ENCODE data around the gene TRAPPC2. TPM values are rescaled to one million over a fixed set of nuclear protein-coding genes. Genes with fewer than 3 reads are reported as not detected.
"Not testable (repeated sequence)": the region's sequence is repeated elsewhere in the genome, so short reads cannot be mapped to it uniquely, and the experiment has no call there.

The TRAPPC2 gene
- total RNA-seq, 2 donors from 2014 or later = 27.5 to 32.0 TPM

- Mint-ChIP-seq H3K4me1 (ENCODE audit: low read depth in 2 of 2) (peaks cover 52 to 53% of the 10 kb centered on the region in 2 donors), H3K4me3 (peak overlapping the region; percentile 99), H3K27me3 (peaks cover 0 to 1% of the 10 kb centered on the region in 2 donors), H3K27ac (peak overlapping the region; percentile 86 to 96), H3K9me3 (peaks cover 2% of the 10 kb centered on the region), H3K36me3 (peaks cover 43% of the 10 kb centered on the region)
- ATAC-seq (no peak), DNase-seq (ENCODE audit: low spot score) (no peak)
Measured at GRCh38 chrX:13732246-13733067, 2.0 kb downstream of the TRAPPC2 start.

- H3K4me1 Mint-ChIP-seq (ENCODE audit: low read depth in 2 of 2) = peaks cover 66 to 67% of the 10 kb centered on the region in 2 donors
- not testable (repeated sequence) for H3K9me3 Mint-ChIP-seq; H3K4me3 Mint-ChIP-seq; DNase-seq (ENCODE audit: low spot score); H3K27me3 Mint-ChIP-seq; ATAC-seq
- H3K36me3 Mint-ChIP-seq = peaks cover 62% of the 10 kb centered on the region
- H3K27ac Mint-ChIP-seq = peak overlapping the region in 1 of 2 donors; percentile 60
Measured at GRCh38 chrX:13730523-13730922, 3.9 kb downstream of the TRAPPC2 start.

- ATAC-seq; H3K9me3 Mint-ChIP-seq; H3K27me3 Mint-ChIP-seq; DNase-seq (ENCODE audit: low spot score): not testable (repeated sequence)
- Mint-ChIP-seq H3K27ac (peak overlapping the region; percentile 62 to 80), H3K36me3 (peaks cover 55% of the 10 kb centered on the region), H3K4me3 (peak overlapping the region; percentile 77), H3K4me1 (ENCODE audit: low read depth in 2 of 2) (peaks cover 58 to 70% of the 10 kb centered on the region in 2 donors)
Measured at GRCh38 chrX:13726583-13726982, 7.8 kb downstream of the TRAPPC2 start.

DNA sequence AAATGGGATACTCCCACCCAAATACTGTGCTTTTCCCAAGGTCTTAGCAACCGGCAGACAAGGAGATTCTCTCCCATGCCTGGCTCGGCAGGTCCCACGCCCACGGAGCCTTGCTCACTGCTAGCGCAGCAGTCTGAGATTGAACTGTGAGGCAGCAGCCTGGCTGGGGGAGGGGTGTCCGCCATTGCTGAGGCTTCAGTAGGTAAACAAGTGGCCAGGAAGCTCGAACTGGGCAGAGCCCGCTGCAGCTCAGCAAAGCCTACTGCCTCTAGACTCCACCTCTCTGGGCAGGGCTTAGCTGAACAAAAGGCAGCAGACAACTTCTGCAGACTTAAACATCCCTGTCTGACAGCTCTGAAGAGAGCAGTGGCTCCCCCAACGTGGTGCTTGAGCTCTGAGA, 9.5 kb downstream of the TRAPPC2 start:
- Mint-ChIP-seq H3K27ac (peak overlapping the region; percentile 62 to 80), H3K36me3 (peaks cover 45% of the 10 kb centered on the region), H3K4me1 (ENCODE audit: low read depth in 2 of 2) (peaks cover 65 to 73% of the 10 kb centered on the region in 2 donors)
- not testable (repeated sequence) for DNase-seq (ENCODE audit: low spot score); ATAC-seq; H3K9me3 Mint-ChIP-seq; H3K27me3 Mint-ChIP-seq; H3K4me3 Mint-ChIP-seq

GRCh38 chrX:13721819-13722519, 12.5 kb downstream of the TRAPPC2 start:
- peak overlapping the region in 1 of 2 donors; percentile 40 for H3K27ac Mint-ChIP-seq
- H3K4me3 Mint-ChIP-seq = no peak overlapping the region
- peaks cover 4% of the 10 kb centered on the region for H3K9me3 Mint-ChIP-seq
- ATAC-seq (no peak), DNase-seq (ENCODE audit: low spot score) (no peak)
- no peaks in the 10 kb centered on the region for H3K27me3 Mint-ChIP-seq
- H3K4me1 Mint-ChIP-seq (ENCODE audit: low read depth in 2 of 2) = peaks cover 61 to 67% of the 10 kb centered on the region in 2 donors
- H3K36me3 Mint-ChIP-seq = peaks cover 24% of the 10 kb centered on the region

DNA sequence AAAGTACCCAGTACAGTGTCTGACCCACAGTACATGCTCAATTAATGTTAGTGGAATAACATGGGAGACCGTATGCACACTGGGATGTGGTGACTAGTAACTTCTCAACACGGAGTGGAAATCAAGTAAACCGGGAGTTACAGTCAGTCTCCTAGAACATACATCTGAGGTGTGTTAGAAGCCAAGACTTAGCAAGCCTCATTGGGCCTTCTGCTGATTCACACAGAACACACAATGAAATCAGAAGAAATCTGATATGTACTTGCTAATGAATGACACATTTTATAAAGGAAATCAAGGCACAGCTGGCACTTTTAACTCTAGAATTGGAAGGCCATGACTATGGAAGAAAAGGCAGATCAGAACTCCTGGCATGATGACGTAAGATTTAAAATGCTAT, 13.0 kb downstream of the TRAPPC2 start:
- H3K27ac Mint-ChIP-seq = peak overlapping the region in 1 of 2 donors; percentile 40
- H3K36me3 Mint-ChIP-seq = peaks cover 18% of the 10 kb centered on the region
- H3K27me3 Mint-ChIP-seq = no peaks in the 10 kb centered on the region
- H3K4me1 Mint-ChIP-seq (ENCODE audit: low read depth in 2 of 2) = peaks cover 59 to 63% of the 10 kb centered on the region in 2 donors
- no peaks in the 10 kb centered on the region for H3K9me3 Mint-ChIP-seq
- DNase-seq (ENCODE audit: low spot score) (no peak), ATAC-seq (no peak)
- no peak overlapping the region for H3K4me3 Mint-ChIP-seq

- H3K9me3 Mint-ChIP-seq = no peaks in the 10 kb centered on the region
- DNase-seq (ENCODE audit: low spot score) (peak; percentile 65), ATAC-seq (peak; percentile 75 to 82)
- peaks cover 9% of the 10 kb centered on the region for H3K36me3 Mint-ChIP-seq
- no peaks in the 10 kb centered on the region for H3K27me3 Mint-ChIP-seq
- peak overlapping the region; percentile 37 for H3K4me3 Mint-ChIP-seq
- peak overlapping the region; percentile 85 to 92 for H3K27ac Mint-ChIP-seq
- H3K4me1 Mint-ChIP-seq (ENCODE audit: low read depth in 2 of 2) = peaks cover 50 to 55% of the 10 kb centered on the region in 2 donors
Measured at GRCh38 chrX:13719192-13719856, 15.1 kb downstream of the TRAPPC2 start.

GRCh38 chrX:13717700-13718472, 16.5 kb downstream of the TRAPPC2 start:
- ATAC-seq = no peak
- Mint-ChIP-seq H3K4me1 (ENCODE audit: low read depth in 2 of 2) (peaks cover 42 to 44% of the 10 kb centered on the region in 2 donors), H3K9me3 (no peaks in the 10 kb centered on the region), H3K27me3 (no peaks in the 10 kb centered on the region), H3K36me3 (no peaks in the 10 kb centered on the region), H3K27ac (peak overlapping the region; percentile 85 to 92), H3K4me3 (peak overlapping the region; percentile 39)
- DNase-seq (ENCODE audit: low spot score) = no peak

DNA sequence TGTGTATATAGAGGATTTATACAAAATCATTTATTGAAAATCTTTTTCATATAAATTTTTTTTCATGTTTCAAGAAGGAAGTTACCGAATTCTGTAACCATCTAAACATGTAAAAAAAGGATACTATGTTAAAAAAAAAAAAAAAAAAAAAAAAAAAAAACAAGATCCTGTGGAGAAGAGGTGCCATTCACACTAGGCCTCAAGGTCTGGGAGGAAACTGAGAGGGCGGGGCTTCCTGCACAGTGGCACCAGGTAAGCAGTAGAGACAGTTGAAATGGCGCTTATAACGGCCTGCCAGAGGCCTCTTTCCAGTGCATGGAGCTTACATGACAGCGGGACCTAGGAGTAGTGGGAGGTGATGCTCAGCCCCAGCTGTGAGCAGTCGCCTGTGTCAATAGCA, 17.5 kb downstream of the TRAPPC2 start:
- H3K27ac Mint-ChIP-seq = peak overlapping the region; percentile 85 to 92
- DNase-seq (ENCODE audit: low spot score) = no peak
- H3K4me1 Mint-ChIP-seq (ENCODE audit: low read depth in 2 of 2) = peaks cover 39 to 41% of the 10 kb centered on the region in 2 donors
- H3K27me3 Mint-ChIP-seq = no peaks in the 10 kb centered on the region
- H3K9me3 Mint-ChIP-seq = no peaks in the 10 kb centered on the region
- peaks cover under 1% of the 10 kb centered on the region for H3K36me3 Mint-ChIP-seq
- ATAC-seq = peak; percentile 57 to 66
- peak overlapping the region; percentile 53 for H3K4me3 Mint-ChIP-seq

DNA sequence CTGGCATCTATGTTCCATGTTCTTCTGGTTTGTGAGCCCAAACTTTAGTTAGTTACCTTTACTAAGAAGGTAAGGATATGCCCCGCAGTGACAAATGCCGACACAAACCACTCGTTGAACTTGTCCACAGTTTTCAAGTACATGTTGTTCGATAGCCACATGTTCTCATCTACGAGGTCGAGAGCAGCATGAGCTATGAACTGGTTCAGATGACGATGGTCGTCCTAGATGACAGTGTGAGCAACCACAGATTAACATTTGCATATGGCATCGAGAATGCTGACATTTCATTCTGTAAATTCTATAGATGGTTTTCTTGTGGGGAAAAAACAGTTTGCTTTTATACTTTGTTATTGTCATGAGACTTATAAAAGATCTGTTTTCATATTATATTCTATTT, 18.0 kb downstream of the TRAPPC2 start:
- H3K4me3 Mint-ChIP-seq = peak overlapping the region; percentile 68
- H3K27me3 Mint-ChIP-seq = no peaks in the 10 kb centered on the region
- H3K4me1 Mint-ChIP-seq (ENCODE audit: low read depth in 2 of 2) = peaks cover 41% of the 10 kb centered on the region in 2 donors
- DNase-seq (ENCODE audit: low spot score) (no peak), ATAC-seq (peak; percentile 83 to 92)
- H3K36me3 Mint-ChIP-seq = peaks cover 5% of the 10 kb centered on the region
- H3K9me3 Mint-ChIP-seq = no peaks in the 10 kb centered on the region
- peak overlapping the region; percentile 92 to 93 for H3K27ac Mint-ChIP-seq

GRCh38 chrX:13711141-13711540, 23.3 kb downstream of the TRAPPC2 start:
- Mint-ChIP-seq H3K9me3 (no peaks in the 10 kb centered on the region), H3K36me3 (peaks cover 5% of the 10 kb centered on the region), H3K4me1 (ENCODE audit: low read depth in 2 of 2) (peaks cover 18 to 23% of the 10 kb centered on the region in 2 donors), H3K27ac (peak overlapping the region; percentile 64 to 90), H3K4me3 (no peak overlapping the region), H3K27me3 (no peaks in the 10 kb centered on the region)
- DNase-seq (ENCODE audit: low spot score) = no peak
- no peak for ATAC-seq

DNA sequence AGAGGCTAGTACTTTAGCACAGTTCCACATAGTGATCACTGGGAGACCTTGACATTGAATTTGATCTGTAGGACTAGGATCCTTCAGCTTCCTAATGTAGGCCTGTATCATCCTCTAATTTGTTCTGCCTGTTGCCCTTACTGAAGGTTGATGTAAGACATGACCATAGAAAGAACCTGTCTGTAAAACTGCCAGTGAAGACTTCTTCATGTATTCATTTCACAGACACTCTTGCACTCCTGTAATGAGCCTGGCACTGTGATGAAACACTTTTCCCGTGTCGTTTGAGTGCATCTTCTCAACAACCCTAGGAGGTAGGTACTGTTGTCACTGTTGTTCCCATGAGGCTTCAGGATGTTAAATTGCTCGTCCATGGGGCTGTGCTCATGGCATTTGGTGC, 30.8 kb downstream of the TRAPPC2 start:
- ATAC-seq = peak in 1 of 2 donors; percentile 31
- Mint-ChIP-seq H3K9me3 (no peaks in the 10 kb centered on the region), H3K4me3 (peak overlapping the region; percentile 40), H3K36me3 (peaks cover 17% of the 10 kb centered on the region), H3K27ac (peak overlapping the region; percentile 61 to 67), H3K27me3 (peaks cover 0 to 2% of the 10 kb centered on the region in 2 donors), H3K4me1 (ENCODE audit: low read depth in 2 of 2) (peaks cover 42 to 61% of the 10 kb centered on the region in 2 donors)
- no peak for DNase-seq (ENCODE audit: low spot score)

GRCh38 chrX:13703135-13703534, 31.3 kb downstream of the TRAPPC2 start:
- Mint-ChIP-seq H3K9me3 (no peaks in the 10 kb centered on the region), H3K36me3 (peaks cover 17% of the 10 kb centered on the region), H3K27ac (peak overlapping the region; percentile 61 to 85), H3K27me3 (peaks cover 0 to 2% of the 10 kb centered on the region in 2 donors), H3K4me3 (no peak overlapping the region), H3K4me1 (ENCODE audit: low read depth in 2 of 2) (peaks cover 42 to 63% of the 10 kb centered on the region in 2 donors)
- ATAC-seq (peak in 1 of 2 donors; percentile 33), DNase-seq (ENCODE audit: low spot score) (no peak)

Data from natural killer cell treated with Interleukin-12 subunit alpha and Interleukin-12 subunit beta and Interleukin-15 and Interleukin-18, amount 100 ng/mL, for 72 hours (primary cell).